Measurements from ENCODE around the gene ST7.

DNA sequence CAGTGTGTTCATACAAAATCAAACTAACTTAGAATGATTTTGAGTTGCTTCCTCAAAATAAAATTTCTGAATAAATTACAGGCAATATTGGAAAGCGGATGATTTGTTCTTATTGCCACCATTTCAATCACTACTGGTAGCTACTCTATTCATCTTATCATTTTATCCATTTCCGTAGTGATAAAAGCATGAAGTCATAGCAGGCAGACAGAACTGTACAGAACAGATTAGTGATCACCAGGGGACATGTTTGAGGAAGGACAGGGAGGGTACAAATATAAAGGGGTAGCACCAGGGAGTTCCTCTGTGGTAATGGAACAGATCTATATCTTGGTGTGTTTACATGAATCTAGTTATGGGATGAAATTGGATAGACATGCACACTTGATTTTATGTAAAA is 231.1 kb downstream of the ST7 start:
- TF ChIP-seq, protein P1, sequence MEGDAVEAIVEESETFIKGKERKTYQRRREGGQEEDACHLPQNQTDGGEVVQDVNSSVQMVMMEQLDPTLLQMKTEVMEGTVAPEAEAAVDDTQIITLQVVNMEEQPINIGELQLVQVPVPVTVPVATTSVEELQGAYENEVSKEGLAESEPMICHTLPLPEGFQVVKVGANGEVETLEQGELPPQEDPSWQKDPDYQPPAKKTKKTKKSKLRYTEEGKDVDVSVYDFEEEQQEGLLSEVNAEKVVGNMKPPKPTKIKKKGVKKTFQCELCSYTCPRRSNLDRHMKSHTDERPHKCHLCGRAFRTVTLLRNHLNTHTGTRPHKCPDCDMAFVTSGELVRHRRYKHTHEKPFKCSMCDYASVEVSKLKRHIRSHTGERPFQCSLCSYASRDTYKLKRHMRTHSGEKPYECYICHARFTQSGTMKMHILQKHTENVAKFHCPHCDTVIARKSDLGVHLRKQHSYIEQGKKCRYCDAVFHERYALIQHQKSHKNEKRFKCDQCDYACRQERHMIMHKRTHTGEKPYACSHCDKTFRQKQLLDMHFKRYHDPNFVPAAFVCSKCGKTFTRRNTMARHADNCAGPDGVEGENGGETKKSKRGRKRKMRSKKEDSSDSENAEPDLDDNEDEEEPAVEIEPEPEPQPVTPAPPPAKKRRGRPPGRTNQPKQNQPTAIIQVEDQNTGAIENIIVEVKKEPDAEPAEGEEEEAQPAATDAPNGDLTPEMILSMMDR (IDR thresholded peaks at IDR 0.05; ENCODE audit: poor library complexity, severe bottlenecking), result no peak
- TF ChIP-seq EP300 (conservative IDR thresholded peaks at IDR 0.05; ENCODE audit: poor library complexity, severe bottlenecking), result no peak
- TF ChIP-seq MXI1 (conservative IDR thresholded peaks at IDR 0.05; ENCODE audit: poor library complexity, severe bottlenecking), result no peak
- no peak for TF ChIP-seq POLR2AphosphoS5 (IDR thresholded peaks at IDR 0.05)
- no peak for TF ChIP-seq SMC3 (conservative IDR thresholded peaks at IDR 0.05; ENCODE audit: poor library complexity)
- TF ChIP-seq RAD21 (conservative IDR thresholded peaks at IDR 0.05), result no peak
- no peak for TF ChIP-seq EZH2 (IDR thresholded peaks at IDR 0.05; ENCODE audit: borderline replicate concordance, insufficient read depth, low read length, poor library complexity, severe bottlenecking)
- TF ChIP-seq, protein P2, sequence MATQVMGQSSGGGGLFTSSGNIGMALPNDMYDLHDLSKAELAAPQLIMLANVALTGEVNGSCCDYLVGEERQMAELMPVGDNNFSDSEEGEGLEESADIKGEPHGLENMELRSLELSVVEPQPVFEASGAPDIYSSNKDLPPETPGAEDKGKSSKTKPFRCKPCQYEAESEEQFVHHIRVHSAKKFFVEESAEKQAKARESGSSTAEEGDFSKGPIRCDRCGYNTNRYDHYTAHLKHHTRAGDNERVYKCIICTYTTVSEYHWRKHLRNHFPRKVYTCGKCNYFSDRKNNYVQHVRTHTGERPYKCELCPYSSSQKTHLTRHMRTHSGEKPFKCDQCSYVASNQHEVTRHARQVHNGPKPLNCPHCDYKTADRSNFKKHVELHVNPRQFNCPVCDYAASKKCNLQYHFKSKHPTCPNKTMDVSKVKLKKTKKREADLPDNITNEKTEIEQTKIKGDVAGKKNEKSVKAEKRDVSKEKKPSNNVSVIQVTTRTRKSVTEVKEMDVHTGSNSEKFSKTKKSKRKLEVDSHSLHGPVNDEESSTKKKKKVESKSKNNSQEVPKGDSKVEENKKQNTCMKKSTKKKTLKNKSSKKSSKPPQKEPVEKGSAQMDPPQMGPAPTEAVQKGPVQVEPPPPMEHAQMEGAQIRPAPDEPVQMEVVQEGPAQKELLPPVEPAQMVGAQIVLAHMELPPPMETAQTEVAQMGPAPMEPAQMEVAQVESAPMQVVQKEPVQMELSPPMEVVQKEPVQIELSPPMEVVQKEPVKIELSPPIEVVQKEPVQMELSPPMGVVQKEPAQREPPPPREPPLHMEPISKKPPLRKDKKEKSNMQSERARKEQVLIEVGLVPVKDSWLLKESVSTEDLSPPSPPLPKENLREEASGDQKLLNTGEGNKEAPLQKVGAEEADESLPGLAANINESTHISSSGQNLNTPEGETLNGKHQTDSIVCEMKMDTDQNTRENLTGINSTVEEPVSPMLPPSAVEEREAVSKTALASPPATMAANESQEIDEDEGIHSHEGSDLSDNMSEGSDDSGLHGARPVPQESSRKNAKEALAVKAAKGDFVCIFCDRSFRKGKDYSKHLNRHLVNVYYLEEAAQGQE (IDR thresholded peaks at IDR 0.05; ENCODE audit: borderline replicate concordance), result no peak
